Fibroblast of lung (primary cell): ENCODE measurements around the gene TENM3. TPM values are rescaled to one million over a fixed set of nuclear protein-coding genes. Genes with fewer than 3 reads are reported as not detected.

Source experiments
- DNase-seq, 2 donors: peaks; one replicate each; pipeline versions ENCODE4 v3.0.0 to v3.0.0-alpha.2; 2010; ENCODE audit warnings: low read depth in 2 of 2
- H2AFZ ChIP-seq: 2 replicates; pipeline ENCODE4 v1.5.1; 2012; ENCODE audit warnings: low read length, control low read depth, inconsistent platforms
- H3K27ac ChIP-seq: 2 replicates; pipeline ENCODE4 v1.5.1; 2011; ENCODE audit warnings: low read length, control low read depth; ENCODE audit not compliant: insufficient read depth
- H3K27me3 ChIP-seq: 2 replicates; pipeline ENCODE4 v1.5.1; 2011; ENCODE audit warnings: mild to moderate bottlenecking, low read length; ENCODE audit not compliant: control insufficient read depth, insufficient read depth
- H3K36me3 ChIP-seq: 2 replicates; pipeline ENCODE4 v1.5.1; 2011; ENCODE audit warnings: low read length; ENCODE audit not compliant: control insufficient read depth, insufficient read depth
- H3K4me1 ChIP-seq: 2 replicates; pipeline ENCODE4 v1.5.1; 2011; ENCODE audit warnings: low read length; ENCODE audit not compliant: control insufficient read depth, insufficient read depth; ENCODE audit errors: extremely low read depth
- H3K4me2 ChIP-seq: 2 replicates; pipeline ENCODE4 v1.5.1; 2011; ENCODE audit warnings: low read length, control low read depth; ENCODE audit not compliant: insufficient read depth; ENCODE audit errors: extremely low read depth
- H3K4me3 ChIP-seq, 4 experiments: fragments of 200-600 bp in 1 of 4; sonication (generic) in 1 of 4; replicated peaks in 1 of 4; 2 replicates each; pipeline ENCODE4 v1.5.1; 2011 to 2016; ENCODE audit warnings: low read length in 4 of 4, low read depth in 3 of 4, mild to moderate bottlenecking in 3 of 4, control low read depth in 2 of 4, inconsistent platforms in 1 of 4, mixed read lengths in 1 of 4; ENCODE audit not compliant: insufficient read depth in 1 of 4; ENCODE audit errors: control extremely low read depth in 1 of 4
- H3K79me2 ChIP-seq: 2 replicates; pipeline ENCODE4 v1.5.1; 2012; ENCODE audit warnings: mild to moderate bottlenecking, low read length, inconsistent platforms; ENCODE audit not compliant: control insufficient read depth, insufficient read depth
- H3K9ac ChIP-seq: 2 replicates; pipeline ENCODE4 v1.5.1; 2011; ENCODE audit warnings: mild to moderate bottlenecking, low read length, control low read depth; ENCODE audit not compliant: insufficient read depth
- H3K9me3 ChIP-seq: 2 replicates; pipeline ENCODE4 v1.5.1; 2012; ENCODE audit warnings: low read depth, low read length; ENCODE audit not compliant: control insufficient read depth, insufficient read depth
- H4K20me1 ChIP-seq: 2 replicates; pipeline ENCODE4 v1.5.1; 2011; ENCODE audit warnings: low read length; ENCODE audit not compliant: control insufficient read depth, insufficient read depth; ENCODE audit errors: extremely low read depth
- CTCF ChIP-seq, 2 donors: IDR thresholded peaks in 1 of 2; conservative IDR thresholded peaks in 1 of 2; 1 replicate in 1 of 2; 2 replicates in 1 of 2; pipeline ENCODE4 v1.5.1; 2011 to 2012; ENCODE audit warnings: low read length in 2 of 2, control low read depth in 1 of 2, inconsistent platforms in 1 of 2, low read depth in 1 of 2, mild to moderate bottlenecking in 1 of 2
- EZH2 ChIP-seq: IDR thresholded peaks from 2 replicates; pipeline ENCODE4 v1.5.1; 2012; ENCODE audit warnings: low read length, control low read depth, mild to moderate bottlenecking; ENCODE audit errors: missing control alignments
- polyA plus RNA-seq, 2 donors: library from polyadenylated mRNA; depleted of rRNA in 1 of 2; stranded (reverse) in 1 of 2; unstranded in 1 of 2; fragments of >200 nt; gene quantifications; 2 replicates each; pipeline ENCODE4 v1.2.1, GENCODE V29; 2011 to 2012; ENCODE audit warnings: missing spikeins in 1 of 2
- total RNA-seq: library from RNA; depleted of rRNA; stranded (reverse); fragments of >200 nt; gene quantifications from 2 replicates; pipeline ENCODE4 v1.2.1, GENCODE V29; 2014

Gene TENM3
- total and polyA plus RNA-seq, 2 donors (not counting 1 experiment from before 2014, with no cell fraction given): 2.7 to 3.6 TPM

- H3K79me2 ChIP-seq: no peaks in the 10 kb centered on the region
- H3K9me3 ChIP-seq: no peaks in the 10 kb centered on the region
- H3K4me3 ChIP-seq: no peak overlapping the region
- no peaks in the 10 kb centered on the region for H3K36me3 ChIP-seq
- no peaks in the 10 kb centered on the region for H4K20me1 ChIP-seq
- no peak overlapping the region for H3K27ac ChIP-seq
- no peak for DNase-seq
- no peaks in the 10 kb centered on the region for H3K4me1 ChIP-seq
- TF ChIP-seq CTCF (conservative IDR thresholded peaks at IDR 0.05 in 1 of 2, IDR thresholded peaks at IDR 0.05 in 1 of 2; ENCODE audit: low read depth in 1 of 2, low read length in 2 of 2) (no peak), EZH2 (no peak)
- no peak overlapping the region for H3K9ac ChIP-seq
- H2AFZ ChIP-seq: no peak overlapping the region
- H3K27me3 ChIP-seq: no peaks in the 10 kb centered on the region
- no peak overlapping the region for H3K4me2 ChIP-seq
These were observed 397.3 kb downstream of the TENM3 start for GRCh38 chr4:182640491-182640890.

GRCh38 chr4:182640932-182641331, 397.7 kb downstream of the TENM3 start:
- Histone ChIP-seq H3K9me3 (no peaks in the 10 kb centered on the region), H3K27me3 (no peaks in the 10 kb centered on the region), H3K4me1 (no peaks in the 10 kb centered on the region), H3K27ac (no peak overlapping the region), H3K36me3 (no peaks in the 10 kb centered on the region), H2AFZ (no peak overlapping the region), H3K79me2 (no peaks in the 10 kb centered on the region), H4K20me1 (no peaks in the 10 kb centered on the region), H3K9ac (no peak overlapping the region), H3K4me2 (no peak overlapping the region), H3K4me3 (no peak overlapping the region)
- TF ChIP-seq EZH2 (no peak), CTCF (conservative IDR thresholded peaks at IDR 0.05 in 1 of 2, IDR thresholded peaks at IDR 0.05 in 1 of 2; ENCODE audit: low read depth in 1 of 2, low read length in 2 of 2) (no peak)
- DNase-seq: no peak

GRCh38 chr4:182642831-182643230, 399.6 kb downstream of the TENM3 start:
- Histone ChIP-seq H4K20me1 (no peaks in the 10 kb centered on the region), H3K27ac (no peak overlapping the region), H2AFZ (no peak overlapping the region), H3K4me3 (no peak overlapping the region), H3K9me3 (no peaks in the 10 kb centered on the region), H3K27me3 (no peaks in the 10 kb centered on the region), H3K4me1 (no peaks in the 10 kb centered on the region), H3K4me2 (peak overlapping the region; percentile 1), H3K79me2 (no peaks in the 10 kb centered on the region), H3K36me3 (no peaks in the 10 kb centered on the region), H3K9ac (no peak overlapping the region)
- TF ChIP-seq EZH2: no peak
- peak in 1 of 2 donors; percentile 49 for TF ChIP-seq CTCF (conservative IDR thresholded peaks at IDR 0.05 in 1 of 2, IDR thresholded peaks at IDR 0.05 in 1 of 2; ENCODE audit: low read depth in 1 of 2, low read length in 2 of 2)
- peak; percentile 44 to 60 for DNase-seq
